Measurements from ENCODE around the gene LCAT.
"Not testable (repeated sequence)": the region's sequence is repeated elsewhere in the genome, so short reads cannot be mapped to it uniquely, and the experiment has no call there.

Gene LCAT

GRCh38 chr16:67946966-67947558 lies 3.1 kb upstream of the LCAT start:
- no peak for DNase-seq

DNA sequence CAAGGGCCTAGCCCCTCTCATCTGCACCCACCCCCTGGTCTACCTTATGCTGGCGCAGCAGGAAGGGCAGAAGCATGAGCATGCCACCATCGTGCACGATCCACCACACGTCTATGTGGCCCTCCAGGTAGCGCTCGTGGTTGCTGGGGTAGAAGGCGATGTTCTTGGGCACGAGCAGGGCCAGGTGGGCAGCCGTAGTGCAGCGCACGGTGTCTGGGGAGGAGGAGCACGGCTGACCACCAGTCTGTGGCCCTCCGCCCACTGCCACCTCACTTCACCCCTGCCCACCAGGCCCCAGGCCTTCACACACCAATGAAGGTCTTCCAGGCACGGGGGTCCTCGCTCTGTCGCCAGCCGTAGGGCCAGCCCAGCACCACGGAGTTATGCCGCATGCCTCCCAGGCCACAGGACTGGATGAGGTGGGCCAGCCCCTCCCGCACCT lies 2.2 kb upstream of the LCAT start:
- no peak for DNase-seq

DNA sequence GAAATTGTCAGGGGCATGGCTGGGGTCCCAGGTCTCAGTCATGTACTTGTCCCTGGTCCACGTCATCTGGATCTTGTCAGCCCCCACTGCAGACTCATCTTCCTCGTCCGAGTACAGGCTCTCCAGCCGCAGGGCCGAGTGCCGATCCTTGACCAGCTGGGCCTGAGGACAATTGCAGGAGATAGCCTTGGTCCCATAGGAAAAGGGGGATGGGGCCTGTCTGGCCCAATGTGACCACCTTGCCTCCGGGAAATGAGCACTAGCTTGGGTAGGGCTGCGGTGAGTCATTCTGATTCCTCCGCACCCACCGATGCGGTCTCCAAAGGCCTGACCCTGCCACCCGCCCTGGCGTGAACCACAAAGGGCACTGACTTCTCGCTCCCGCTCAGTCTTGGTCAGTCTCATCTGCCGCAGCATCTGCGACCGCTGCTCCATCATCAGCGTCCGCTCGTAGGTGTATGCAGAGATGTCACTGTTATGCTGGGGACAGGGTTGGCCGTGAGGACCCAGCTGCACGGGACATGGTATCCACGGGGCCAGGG lies 1.5 kb upstream of the LCAT start:
- DNase-seq = no peak

- DNase-seq = no peak
Observed at GRCh38 chr16:67944690-67945391, 921 bp upstream of the LCAT start.

- DNase-seq = no peak
Observed at GRCh38 chr16:67943256-67943618, 683 bp downstream of the LCAT start.

GRCh38 chr16:67942510-67943255 lies 1.2 kb downstream of the LCAT start:
- DNase-seq = no peak

DNA sequence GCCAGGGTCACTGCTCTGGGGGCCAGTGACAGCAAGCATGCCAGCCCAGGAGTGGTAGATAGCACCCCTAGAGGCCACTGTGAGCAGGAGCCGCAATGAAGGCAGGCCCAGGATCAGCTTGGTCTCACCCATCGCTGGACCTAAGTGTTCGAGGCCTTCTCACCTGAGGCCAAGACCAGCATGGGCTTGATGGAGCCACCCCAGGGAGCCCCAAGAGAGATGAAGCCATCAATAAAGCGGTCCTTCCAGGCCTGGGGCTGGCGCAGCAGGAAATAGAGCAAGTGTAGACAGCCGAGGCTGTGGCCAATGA lies 1.8 kb downstream of the LCAT start:
- DNase-seq = no peak

GRCh38 chr16:67941469-67942199 lies 2.3 kb downstream of the LCAT start:
- DNase-seq = no peak

- no peak for DNase-seq
Observed at GRCh38 chr16:67940446-67941089, 3.4 kb downstream of the LCAT start.

GRCh38 chr16:67939507-67940445 lies 4.1 kb downstream of the LCAT start:
- no peak for DNase-seq

DNA sequence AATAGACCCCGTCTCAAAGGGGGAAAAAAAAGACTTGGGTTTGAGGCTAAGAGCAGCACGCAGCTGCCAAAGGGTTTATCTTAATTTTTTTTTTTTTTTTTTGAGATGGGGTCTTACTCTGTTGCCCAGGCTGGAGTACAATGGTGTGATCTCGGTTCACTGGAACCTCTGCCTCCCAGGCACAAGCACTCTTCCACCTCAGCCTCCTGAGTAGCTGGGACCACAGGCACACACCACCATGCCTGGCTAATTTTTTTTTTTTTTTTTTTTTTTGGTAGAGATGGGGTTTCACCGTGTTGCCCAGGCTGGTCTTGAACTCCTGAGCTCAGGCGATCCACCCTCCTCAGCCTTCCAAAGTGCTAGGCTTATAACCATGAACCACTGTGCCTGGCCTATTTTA lies 6.2 kb downstream of the LCAT start:
- not testable (repeated sequence) for DNase-seq

DNA sequence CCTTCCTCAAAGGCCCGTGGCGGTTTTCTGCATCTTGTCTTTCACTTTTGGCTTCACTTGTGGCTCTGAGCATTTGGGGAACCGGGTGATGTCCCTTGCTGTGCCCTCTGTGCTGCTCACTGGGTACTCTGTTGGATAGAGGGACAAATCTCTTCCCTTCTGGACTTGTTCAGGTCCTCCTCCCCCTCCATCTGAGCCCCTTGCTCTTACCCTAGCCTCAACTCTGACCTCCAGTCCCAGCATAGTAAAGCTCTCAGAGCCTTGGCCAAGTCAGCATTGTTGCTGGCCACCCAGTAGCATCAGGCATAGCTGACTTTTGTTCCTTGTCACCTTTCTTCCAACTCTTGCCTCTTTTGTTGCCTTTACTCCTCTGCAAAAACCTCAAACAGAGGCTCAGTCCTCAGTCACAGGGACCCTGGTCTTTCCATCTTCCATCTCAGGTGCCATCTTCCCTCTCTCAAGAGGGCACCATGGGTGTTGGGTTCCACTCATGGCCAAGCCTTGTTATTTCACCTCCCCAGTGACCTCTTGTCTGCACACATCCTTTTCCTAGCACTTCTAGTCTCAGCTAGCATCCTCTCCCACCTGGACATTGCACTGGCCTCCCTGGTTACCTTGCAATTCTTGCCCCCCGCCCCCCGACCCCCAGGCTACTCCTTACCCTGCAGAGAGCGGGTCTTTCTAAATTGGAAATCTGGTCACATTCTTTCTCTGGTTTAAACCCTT lies 6.9 kb downstream of the LCAT start:
- no peak for DNase-seq

DNA sequence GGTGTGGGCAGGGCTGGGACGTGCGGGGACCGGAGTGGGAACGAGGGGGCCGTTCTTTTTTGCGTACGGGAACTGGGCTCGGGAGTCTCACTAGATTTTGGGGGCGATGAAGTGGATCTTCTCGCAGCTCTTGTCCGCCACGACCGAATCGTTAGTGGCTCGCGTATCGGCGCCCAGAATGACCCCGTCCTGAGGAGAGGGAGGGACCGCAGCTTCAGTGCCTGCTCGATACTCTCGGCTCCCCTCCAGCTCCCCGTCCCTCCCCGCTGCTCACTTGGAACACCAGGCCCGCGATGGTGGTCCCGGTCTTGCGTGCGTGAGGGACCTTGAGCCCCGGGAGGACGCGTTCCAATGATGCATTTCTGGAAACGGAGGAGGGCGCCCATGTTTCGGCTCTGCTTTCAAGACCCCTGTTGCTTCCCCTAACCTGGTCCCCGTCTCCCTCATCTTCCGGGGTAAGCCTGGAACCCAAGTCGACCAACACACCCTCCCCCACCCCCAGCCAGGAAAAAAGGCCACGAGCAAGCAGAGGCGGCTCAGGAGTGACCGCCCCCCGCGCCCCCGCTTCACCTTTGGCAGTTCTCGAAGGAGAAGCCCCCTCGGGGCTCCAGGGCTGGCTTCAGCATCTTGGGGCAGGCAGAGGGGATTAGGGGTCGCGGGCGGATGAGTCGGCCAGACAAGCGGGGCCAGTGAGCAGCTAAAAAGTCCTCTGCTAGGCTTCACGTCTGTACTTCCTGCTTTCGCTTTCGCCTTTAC lies 7.6 kb downstream of the LCAT start, which contains the start of gene PSMB10:
PSMB10 (minus strand) TSS at position 727 of the 756 bp plus-strand sequence; CDS start at position 626, 101 bp downstream.
- DNase-seq = peak; percentile 73

DNA sequence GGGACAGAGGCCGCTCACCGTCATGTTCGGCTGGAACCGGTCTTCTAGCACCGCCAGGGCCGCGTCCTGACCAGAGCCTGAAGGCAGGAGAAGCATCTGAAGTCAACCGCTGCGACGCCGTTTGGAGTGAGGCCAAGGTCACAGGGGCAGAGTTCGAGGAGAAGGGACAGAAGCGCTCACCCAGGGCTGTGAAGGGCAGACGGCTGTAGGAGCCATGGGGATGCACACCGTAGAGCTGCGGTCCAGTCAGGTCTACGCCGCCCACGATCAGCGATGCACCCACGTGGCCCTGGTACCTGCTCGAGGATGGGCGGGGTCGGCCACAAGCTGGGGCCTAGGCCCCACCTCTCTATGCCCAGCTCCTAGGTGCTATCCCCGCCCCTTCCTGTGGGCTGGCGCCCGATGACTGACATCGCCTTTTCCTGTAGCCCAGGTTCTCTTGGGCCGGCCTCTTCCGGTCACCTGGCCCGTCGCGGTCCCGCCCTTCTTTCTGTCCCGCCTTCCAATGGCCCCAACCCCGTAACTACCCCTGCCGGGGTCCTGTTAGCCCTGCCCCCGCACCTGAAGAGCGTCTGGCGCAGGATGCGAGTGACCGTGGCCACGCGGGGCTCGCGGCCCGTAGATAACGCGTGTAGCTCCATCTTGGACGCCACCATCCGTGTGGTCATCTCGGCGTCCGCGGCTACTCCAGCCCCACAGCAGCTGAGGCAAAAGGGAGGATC lies 8.4 kb downstream of the LCAT start:
- peak; percentile 92 for DNase-seq

DNA sequence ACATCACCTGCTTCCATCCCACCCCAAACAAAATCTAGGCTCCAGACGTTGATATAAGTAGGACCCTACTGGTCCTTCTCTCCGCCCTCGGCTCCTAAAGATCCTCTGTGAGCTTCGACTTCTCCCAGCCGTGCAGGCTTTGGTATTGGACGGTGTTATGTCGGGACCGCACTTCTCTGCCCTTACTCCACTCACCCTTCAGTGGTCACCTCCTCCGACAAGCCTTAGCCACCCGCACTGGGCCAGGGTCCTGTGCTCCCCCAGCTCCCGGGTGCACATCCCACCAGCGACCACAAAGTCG lies 8.9 kb downstream of the LCAT start:
- DNase-seq = no peak

- DNase-seq = no peak
Observed at GRCh38 chr16:67934306-67935100, 9.4 kb downstream of the LCAT start.

DNA sequence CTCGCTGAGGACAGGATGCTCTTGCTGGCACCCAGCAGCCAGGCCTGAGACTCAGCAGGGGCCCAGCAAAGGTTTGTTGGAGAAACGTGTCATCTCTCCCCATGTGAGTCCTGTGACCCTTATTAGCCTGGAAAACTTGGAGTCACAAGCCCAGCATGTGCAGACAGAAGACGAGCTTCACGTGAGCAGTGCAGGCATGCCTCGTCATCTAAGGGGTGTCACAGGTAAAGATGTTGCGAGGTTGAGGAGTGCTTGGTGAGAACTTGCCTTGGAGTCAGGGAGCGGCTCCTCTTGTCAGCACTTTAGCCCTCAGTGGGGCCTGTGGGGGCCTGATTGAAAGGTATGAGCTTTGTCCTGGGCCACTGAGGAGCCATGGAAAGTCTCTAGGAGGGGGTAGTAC lies 10.1 kb downstream of the LCAT start:
- DNase-seq = no peak

DNA sequence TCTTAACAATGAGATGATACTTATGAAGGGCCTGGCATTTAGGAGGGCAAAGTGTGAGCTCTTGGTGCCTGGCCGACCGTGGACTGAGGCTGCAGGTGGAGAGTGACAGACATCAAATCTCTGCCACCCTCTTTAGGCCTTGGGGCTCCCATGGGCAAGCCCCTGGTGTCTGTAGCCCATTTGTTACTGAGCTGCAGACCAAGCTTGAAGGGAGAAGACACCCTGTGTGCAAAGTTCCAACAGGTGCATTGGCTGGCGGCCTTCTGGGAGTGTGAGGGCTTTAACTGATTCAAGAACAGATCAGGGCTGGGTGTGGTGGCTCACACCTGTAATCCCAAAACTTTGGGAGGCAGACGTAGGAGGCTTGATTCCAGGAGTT lies 11.5 kb downstream of the LCAT start:
- DNase-seq = no peak

All from activated CD4-positive, CD25-positive, alpha-beta regulatory T cell treated with anti-CD3 and anti-CD28 coated beads, Interleukin-2, amount 50 U/mL, for 72 hours (primary cell).